ENCODE measurements around the gene CLDN10.

DNA sequence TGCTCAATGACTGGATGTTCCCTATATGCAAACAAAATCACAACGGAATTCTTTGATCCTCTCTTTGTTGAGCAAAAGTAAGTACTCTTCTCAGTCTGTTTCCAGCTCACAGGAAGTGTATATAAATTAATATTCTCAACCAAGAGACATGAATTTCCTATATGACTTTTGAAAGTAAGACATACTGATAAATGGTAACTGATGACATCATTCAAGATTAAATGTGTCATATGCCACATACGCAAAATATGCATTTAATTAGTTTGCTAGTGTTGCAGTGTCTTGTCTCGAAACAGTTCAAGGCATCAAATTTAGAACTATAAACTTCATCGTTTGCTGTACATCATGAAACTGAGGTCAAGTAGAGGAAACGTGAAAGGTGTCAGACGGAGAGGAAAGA, 7.9 kb downstream of the CLDN10 start:
- TF ChIP-seq CTCF (IDR thresholded peaks at IDR 0.05; ENCODE audit: low read depth, low read length) (no peak), POLR2A (IDR thresholded peaks at IDR 0.05; ENCODE audit: extremely low read depth, insufficient read length) (no peak), MAX (IDR thresholded peaks at IDR 0.05; ENCODE audit: low read depth, low read length) (no peak)

All from NB4 (cell line).